ENCODE results near the gene TAS2R43.

DNA sequence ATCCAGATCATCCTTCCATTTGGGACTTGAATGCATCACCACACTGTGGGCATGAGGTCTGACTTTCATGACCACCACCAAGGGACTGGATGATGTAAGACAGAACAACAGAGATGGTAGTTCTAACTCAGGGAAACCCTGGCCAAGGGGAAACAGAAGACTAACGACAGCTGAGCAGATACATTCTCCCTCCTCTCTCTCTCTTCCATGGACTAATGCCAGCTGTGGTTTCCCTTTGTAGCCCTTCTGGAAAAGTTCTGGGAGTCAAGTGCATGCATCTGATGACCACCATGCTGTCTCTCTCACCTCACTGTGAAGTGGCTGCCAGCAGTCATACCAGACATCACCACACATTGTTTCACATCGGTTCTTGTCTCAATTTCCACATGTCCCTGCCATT, 38.9 kb upstream of the TAS2R43 start:
- TF ChIP-seq, protein P1, sequence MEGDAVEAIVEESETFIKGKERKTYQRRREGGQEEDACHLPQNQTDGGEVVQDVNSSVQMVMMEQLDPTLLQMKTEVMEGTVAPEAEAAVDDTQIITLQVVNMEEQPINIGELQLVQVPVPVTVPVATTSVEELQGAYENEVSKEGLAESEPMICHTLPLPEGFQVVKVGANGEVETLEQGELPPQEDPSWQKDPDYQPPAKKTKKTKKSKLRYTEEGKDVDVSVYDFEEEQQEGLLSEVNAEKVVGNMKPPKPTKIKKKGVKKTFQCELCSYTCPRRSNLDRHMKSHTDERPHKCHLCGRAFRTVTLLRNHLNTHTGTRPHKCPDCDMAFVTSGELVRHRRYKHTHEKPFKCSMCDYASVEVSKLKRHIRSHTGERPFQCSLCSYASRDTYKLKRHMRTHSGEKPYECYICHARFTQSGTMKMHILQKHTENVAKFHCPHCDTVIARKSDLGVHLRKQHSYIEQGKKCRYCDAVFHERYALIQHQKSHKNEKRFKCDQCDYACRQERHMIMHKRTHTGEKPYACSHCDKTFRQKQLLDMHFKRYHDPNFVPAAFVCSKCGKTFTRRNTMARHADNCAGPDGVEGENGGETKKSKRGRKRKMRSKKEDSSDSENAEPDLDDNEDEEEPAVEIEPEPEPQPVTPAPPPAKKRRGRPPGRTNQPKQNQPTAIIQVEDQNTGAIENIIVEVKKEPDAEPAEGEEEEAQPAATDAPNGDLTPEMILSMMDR (IDR thresholded peaks at IDR 0.05; ENCODE audit: low read depth, low read length) = no peak
- TF ChIP-seq, protein P2, sequence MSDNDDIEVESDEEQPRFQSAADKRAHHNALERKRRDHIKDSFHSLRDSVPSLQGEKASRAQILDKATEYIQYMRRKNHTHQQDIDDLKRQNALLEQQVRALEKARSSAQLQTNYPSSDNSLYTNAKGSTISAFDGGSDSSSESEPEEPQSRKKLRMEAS (IDR thresholded peaks at IDR 0.05; ENCODE audit: low read depth, low read length) = no peak
